Esophagus muscularis mucosa (tissue), 4 donors: ENCODE data around the gene TMPRSS12.

Experiments
- CTCF ChIP-seq, 3 experiments: fragments of 200-600 bp in 2 of 3; fragments of 450-650 bp in 1 of 3; sonication (generic) in 2 of 3; IDR thresholded peaks; one replicate each; pipeline ENCODE4 v1.5.1; 2017 to 2019; ENCODE audit warnings: antibody characterized with exemption in 3 of 3, mild to moderate bottlenecking in 2 of 3, moderate library complexity in 1 of 3
- EP300 ChIP-seq: sonication (generic); formaldehyde crosslinking; IDR thresholded peaks from one replicate; pipeline ENCODE4 v1.6.1; 2017; ENCODE audit warnings: antibody characterized with exemption
- POLR2AphosphoS5 ChIP-seq, 2 donors: sonication (generic); formaldehyde crosslinking; IDR thresholded peaks; one replicate each; pipeline ENCODE4 v1.6.1; 2017; ENCODE audit warnings: antibody characterized with exemption in 2 of 2

DNA sequence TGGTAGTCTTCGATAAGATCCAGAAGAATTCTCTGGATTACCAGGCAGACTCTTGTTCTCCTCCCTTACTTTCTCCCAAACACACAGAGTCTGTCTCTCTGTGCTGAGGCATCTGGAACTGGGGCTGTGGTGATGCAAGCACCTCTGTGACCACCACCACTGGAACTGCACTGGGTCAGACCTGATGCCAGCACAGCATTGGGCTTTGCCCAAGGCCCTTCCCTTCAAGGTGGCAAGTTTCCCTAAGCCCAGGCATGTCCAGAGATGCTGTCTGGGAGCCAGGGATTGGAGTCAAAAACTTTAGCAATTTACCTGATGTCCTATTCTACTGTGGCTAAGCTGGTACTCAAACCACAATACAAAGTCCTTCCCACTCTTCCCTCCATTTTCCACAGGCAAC lies 14.6 kb upstream of the TMPRSS12 start:
- no peak for TF ChIP-seq CTCF (IDR thresholded peaks at IDR 0.05)
- TF ChIP-seq POLR2AphosphoS5 (IDR thresholded peaks at IDR 0.05), result no peak
- TF ChIP-seq EP300, result no peak
